ENCODE data around the gene TSHZ1. TPM values are rescaled to one million over a fixed set of nuclear protein-coding genes. Genes with fewer than 3 reads are reported as not detected.

Gene TSHZ1
- polyA plus RNA-seq, 2 of the 4 experiments (the other 2 are of a cell fraction), result 2.2 to 3.0 TPM

DNA sequence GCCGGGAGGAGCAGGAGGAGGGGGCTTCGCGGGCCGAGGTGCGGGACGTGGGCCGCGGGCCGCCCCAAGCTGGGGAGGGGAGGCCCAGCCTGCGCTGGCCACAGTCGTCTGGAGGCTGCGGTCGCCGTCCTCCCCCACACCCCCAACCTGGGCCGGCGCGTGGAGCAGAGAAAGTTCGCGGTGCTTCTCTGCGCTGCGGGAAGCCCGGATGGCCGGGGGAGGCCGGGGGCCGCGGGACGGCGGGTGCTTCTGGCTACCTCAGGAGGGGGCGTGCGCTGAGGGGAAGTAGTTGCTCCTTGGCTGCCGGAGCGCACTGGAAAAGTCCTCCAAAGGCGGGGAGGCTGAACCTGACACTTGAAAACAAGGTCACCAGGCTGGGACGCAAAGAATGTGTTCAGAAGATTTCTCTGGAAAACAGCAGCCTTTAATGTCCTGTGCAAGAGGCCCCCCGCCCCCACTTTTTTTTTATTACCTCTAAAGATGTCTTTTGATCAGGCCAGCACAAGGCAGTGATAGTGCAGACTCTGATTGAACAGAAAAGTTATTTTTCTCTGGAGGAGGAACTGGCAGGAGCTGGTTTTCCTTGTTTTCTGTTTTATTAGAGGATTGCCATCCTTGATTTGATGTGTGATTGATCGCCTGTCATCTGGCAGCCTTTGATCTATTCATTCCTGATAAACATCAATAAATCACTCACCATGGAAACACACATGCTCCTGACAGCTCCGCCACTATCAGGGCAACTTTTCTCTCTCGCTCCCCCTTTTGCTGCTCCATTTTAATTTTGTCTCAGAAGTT lies 1.6 kb downstream of the TSHZ1 start:
- FAIRE-seq (no peak), ATAC-seq (no peak; a peak in 1 of 6 replicates), DNase-seq (ENCODE audit: low read depth in 1 of 2, low spot score in 1 of 2) (peak in 1 of 2 experiments; percentile 34)
- 16% methylated on average over 17 of the region's 38 CpGs for WGBS (ENCODE audit: missing lambda C conversion rate)
- Histone ChIP-seq H3K9me3 (no peaks in the 10 kb centered on the region), H3K4me3 (peak overlapping the region; percentile 83), H3K4me2 (peak overlapping the region; percentile 77), H3K4me1 (peaks cover 13% of the 10 kb centered on the region), H3K27ac (peak overlapping the region; percentile 81 to 99)
- ChIA-PET POLR2A (no interaction called here), CTCF (no interaction called here)
- TF ChIP-seq POLR2A (IDR thresholded peaks at IDR 0.05; ENCODE audit: low read length) (peak; percentile 18; the same call in 1 of the 2 replicates), ZFP36 (IDR thresholded peaks at IDR 0.05; ENCODE audit: borderline replicate concordance, partially characterized antibody) (no peak)

DNA sequence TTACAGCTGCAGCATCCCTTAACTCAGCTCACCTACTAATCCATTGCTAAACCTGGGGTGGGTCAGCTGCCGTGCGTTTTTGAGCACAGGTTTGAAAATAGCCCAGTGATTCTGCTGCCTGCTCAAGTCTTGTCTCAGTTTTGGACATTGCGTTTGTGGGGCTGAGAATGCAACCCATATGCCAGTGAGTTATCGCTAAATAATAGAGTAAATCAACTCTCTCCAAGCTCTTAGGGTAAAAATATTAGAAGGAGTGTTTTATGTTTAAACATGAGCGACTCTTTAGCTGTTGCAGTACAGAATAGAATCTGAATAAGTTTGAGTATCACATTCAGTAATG lies 2.1 kb downstream of the TSHZ1 start:
- Histone ChIP-seq H3K4me3 (no peak overlapping the region; the same call in 2 of the 3 replicates), H3K9me3 (no peaks in the 10 kb centered on the region), H3K27ac (no peak overlapping the region), H3K4me1 (peaks cover 9% of the 10 kb centered on the region), H3K4me2 (peak overlapping the region; percentile 77)
- DNase-seq (ENCODE audit: low read depth in 1 of 2, low spot score in 1 of 2) (no peak), FAIRE-seq (no peak), ATAC-seq (no peak)
- WGBS (ENCODE audit: missing lambda C conversion rate), result 91% methylated on average over 5 of the region's 5 CpGs
- POLR2A ChIA-PET, result no interaction called here
- CTCF ChIA-PET, result interaction anchor here (0.6 kb wide), 1 partner anchor 435 kb away, joined by 3 read pairs; no protein-coding TSS in a partner anchor
- TF ChIP-seq RFX5 (IDR thresholded peaks at IDR 0.05) (no peak), HDAC2 (IDR thresholded peaks at IDR 0.05) (no peak), CBX8 (IDR thresholded peaks at IDR 0.05) (no peak)

DNA sequence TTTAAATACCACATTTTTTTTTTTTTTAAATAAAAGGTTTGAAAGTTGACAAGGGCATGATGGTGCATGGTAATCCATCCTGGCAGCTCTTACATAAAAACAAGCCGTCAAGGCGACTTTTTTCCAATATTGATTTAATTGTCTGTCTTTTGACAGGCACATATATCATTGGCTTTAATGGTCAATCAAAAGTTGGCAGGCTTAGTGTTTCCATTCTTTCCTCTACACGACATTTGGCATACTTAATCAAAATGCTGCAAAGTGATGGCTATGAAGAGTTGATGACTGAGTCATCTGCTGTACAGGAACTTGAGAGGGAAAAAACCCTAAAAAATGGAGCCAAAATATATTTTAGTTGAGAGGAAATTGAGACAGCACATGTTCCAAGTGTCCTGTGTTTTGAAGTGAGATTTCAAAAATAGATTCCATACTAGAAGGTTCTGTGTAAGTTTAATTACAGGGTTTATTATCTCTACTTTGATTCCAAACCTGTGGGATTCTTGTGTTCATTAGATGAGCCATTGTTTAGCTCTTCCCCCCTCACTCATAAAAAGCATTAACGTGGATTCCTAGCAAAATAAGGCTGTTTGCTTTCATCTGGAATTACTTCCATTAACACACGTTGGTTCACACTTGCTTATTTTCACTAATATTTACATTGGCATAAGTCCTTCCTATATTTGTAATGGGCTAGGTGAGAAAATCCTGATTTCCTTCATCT lies 3.2 kb downstream of the TSHZ1 start:
- WGBS (ENCODE audit: missing lambda C conversion rate), result 60% methylated on average over 5 of the region's 5 CpGs
- no peak for FAIRE-seq
- no peak for DNase-seq (ENCODE audit: low read depth in 1 of 2, low spot score in 1 of 2)
- ChIA-PET CTCF (no interaction called here), POLR2A (no interaction called here)
- no peak for TF ChIP-seq KDM5A (IDR thresholded peaks at IDR 0.05)
- no peak for TF ChIP-seq ZSCAN20 (CRISPR knock-in tag; IDR thresholded peaks at IDR 0.05)
- TF ChIP-seq TP53 (CRISPR knock-in tag; IDR thresholded peaks at IDR 0.05), result no peak
- no peak for TF ChIP-seq RNF2 (IDR thresholded peaks at IDR 0.05; ENCODE audit: borderline replicate concordance, low read depth)
- TF ChIP-seq RAD21 (conservative IDR thresholded peaks at IDR 0.05 in 1 of 2, IDR thresholded peaks at IDR 0.05 in 1 of 2), result no peak
- TF ChIP-seq TFCP2L1 (CRISPR knock-in tag; IDR thresholded peaks at IDR 0.05), result no peak
- TF ChIP-seq, protein P1, sequence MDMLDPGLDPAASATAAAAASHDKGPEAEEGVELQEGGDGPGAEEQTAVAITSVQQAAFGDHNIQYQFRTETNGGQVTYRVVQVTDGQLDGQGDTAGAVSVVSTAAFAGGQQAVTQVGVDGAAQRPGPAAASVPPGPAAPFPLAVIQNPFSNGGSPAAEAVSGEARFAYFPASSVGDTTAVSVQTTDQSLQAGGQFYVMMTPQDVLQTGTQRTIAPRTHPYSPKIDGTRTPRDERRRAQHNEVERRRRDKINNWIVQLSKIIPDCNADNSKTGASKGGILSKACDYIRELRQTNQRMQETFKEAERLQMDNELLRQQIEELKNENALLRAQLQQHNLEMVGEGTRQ (IDR thresholded peaks at IDR 0.05), result no peak
- no peak for TF ChIP-seq HDAC2 (IDR thresholded peaks at IDR 0.05)
- no peak for TF ChIP-seq MYC (IDR thresholded peaks at IDR 0.05; ENCODE audit: borderline replicate concordance, low read length)
- no peak for TF ChIP-seq CEBPB (IDR thresholded peaks at IDR 0.05)
- TF ChIP-seq KDM1A (IDR thresholded peaks at IDR 0.05; ENCODE audit: low read depth), result no peak
- TF ChIP-seq HOXB5 (CRISPR knock-in tag; IDR thresholded peaks at IDR 0.05), result no peak
- TF ChIP-seq PHF8 (IDR thresholded peaks at IDR 0.05; ENCODE audit: borderline replicate concordance, low read depth), result no peak
- TF ChIP-seq, protein P2, sequence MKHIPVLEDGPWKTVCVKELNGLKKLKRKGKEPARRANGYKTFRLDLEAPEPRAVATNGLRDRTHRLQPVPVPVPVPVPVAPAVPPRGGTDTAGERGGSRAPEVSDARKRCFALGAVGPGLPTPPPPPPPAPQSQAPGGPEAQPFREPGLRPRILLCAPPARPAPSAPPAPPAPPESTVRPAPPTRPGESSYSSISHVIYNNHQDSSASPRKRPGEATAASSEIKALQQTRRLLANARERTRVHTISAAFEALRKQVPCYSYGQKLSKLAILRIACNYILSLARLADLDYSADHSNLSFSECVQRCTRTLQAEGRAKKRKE (CRISPR knock-in tag; IDR thresholded peaks at IDR 0.05; ENCODE audit: low read depth), result no peak
- TF ChIP-seq JUN (IDR thresholded peaks at IDR 0.05), result no peak
- TF ChIP-seq, protein P3, sequence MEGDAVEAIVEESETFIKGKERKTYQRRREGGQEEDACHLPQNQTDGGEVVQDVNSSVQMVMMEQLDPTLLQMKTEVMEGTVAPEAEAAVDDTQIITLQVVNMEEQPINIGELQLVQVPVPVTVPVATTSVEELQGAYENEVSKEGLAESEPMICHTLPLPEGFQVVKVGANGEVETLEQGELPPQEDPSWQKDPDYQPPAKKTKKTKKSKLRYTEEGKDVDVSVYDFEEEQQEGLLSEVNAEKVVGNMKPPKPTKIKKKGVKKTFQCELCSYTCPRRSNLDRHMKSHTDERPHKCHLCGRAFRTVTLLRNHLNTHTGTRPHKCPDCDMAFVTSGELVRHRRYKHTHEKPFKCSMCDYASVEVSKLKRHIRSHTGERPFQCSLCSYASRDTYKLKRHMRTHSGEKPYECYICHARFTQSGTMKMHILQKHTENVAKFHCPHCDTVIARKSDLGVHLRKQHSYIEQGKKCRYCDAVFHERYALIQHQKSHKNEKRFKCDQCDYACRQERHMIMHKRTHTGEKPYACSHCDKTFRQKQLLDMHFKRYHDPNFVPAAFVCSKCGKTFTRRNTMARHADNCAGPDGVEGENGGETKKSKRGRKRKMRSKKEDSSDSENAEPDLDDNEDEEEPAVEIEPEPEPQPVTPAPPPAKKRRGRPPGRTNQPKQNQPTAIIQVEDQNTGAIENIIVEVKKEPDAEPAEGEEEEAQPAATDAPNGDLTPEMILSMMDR (IDR thresholded peaks at IDR 0.05), result no peak
- TF ChIP-seq ZFP36 (IDR thresholded peaks at IDR 0.05; ENCODE audit: borderline replicate concordance, partially characterized antibody), result no peak
- no peak for TF ChIP-seq CBX8 (IDR thresholded peaks at IDR 0.05)
- no peak for TF ChIP-seq RFX5 (IDR thresholded peaks at IDR 0.05)
- TF ChIP-seq HEYL (CRISPR knock-in tag; IDR thresholded peaks at IDR 0.05), result no peak
- Histone ChIP-seq H3K9me3 (no peaks in the 10 kb centered on the region), H3K4me1 (peaks cover 9% of the 10 kb centered on the region), H3K4me3 (no peak overlapping the region), H3K4me2 (no peak overlapping the region), H3K27ac (no peak overlapping the region)
- no peak for ATAC-seq
